Muscle of back (tissue), 13 donors: ENCODE measurements around the gene CHMP3. TPM values are rescaled to one million over a fixed set of nuclear protein-coding genes. Genes with fewer than 3 reads are reported as not detected.
"Not testable (repeated sequence)": the region's sequence is repeated elsewhere in the genome, so short reads cannot be mapped to it uniquely, and the experiment has no call there.

ENCODE experiments used
- DNase-seq, 3 donors: peaks; one replicate each; pipeline versions ENCODE4 v3.0.0 to v3.0.0-alpha.2; 2013
- long read RNA-seq, 9 donors: transcript quantifications; one replicate each; lab custom pipeline, GENCODE V29; 2026
- polyA plus RNA-seq, 10 donors: library from polyadenylated mRNA; unstranded; fragments of 120-200 nt; gene quantifications; one replicate each; pipeline ENCODE4 v1.2.1, GENCODE V29; 2013; ENCODE audit not compliant: insufficient read length in 10 of 10

Gene CHMP3
- 100 to 1,000 TPM; 114 to 160 (median 129) TPM for polyA plus RNA-seq
- long read RNA-seq, donor 1, transcript CHMP3-203 (5 exons, 1,099 nt) = minor isoform, 5 of 43 reads
- long read RNA-seq, donor 1, transcript CHMP3-201 (6 exons, 3,171 nt) = major isoform, 32 of 43 reads
- long read RNA-seq, donor 1, partial matches to known transcripts = 6 of 43 reads
- long read RNA-seq, donor 1, other reads (novel, unspliced or antisense) = 0 of 43 reads
- long read RNA-seq, donor 2, transcript CHMP3-201 (6 exons, 3,171 nt) = major isoform, 29 of 32 reads
- long read RNA-seq, donor 2, partial matches to known transcripts = 0 of 32 reads
- long read RNA-seq, donor 2, other reads (novel, unspliced or antisense) = 0 of 32 reads
- long read RNA-seq, donor 3 = 0 reads
- long read RNA-seq, donor 4, transcript CHMP3-201 (6 exons, 3,171 nt) = major isoform, 35 of 44 reads
- long read RNA-seq, donor 4, partial matches to known transcripts = 6 of 44 reads
- long read RNA-seq, donor 4, other reads (novel, unspliced or antisense) = 0 of 44 reads
- long read RNA-seq, donor 5, transcript CHMP3-203 (5 exons, 1,099 nt) = minor isoform, 6 of 81 reads
- long read RNA-seq, donor 5, transcript CHMP3-201 (6 exons, 3,171 nt) = major isoform, 18 of 81 reads
- long read RNA-seq, donor 5, partial matches to known transcripts = 57 of 81 reads
- long read RNA-seq, donor 5, other reads (novel, unspliced or antisense) = 0 of 81 reads
- long read RNA-seq, donor 6, transcript CHMP3-203 (5 exons, 1,099 nt) = minor isoform, 5 of 51 reads
- long read RNA-seq, donor 6, transcript CHMP3-201 (6 exons, 3,171 nt) = major isoform, 45 of 51 reads
- long read RNA-seq, donor 6, partial matches to known transcripts = 0 of 51 reads
- long read RNA-seq, donor 6, other reads (novel, unspliced or antisense) = 0 of 51 reads
- long read RNA-seq, donor 7, transcript CHMP3-201 (6 exons, 3,171 nt) = major isoform, 32 of 37 reads
- long read RNA-seq, donor 7, transcript CHMP3-203 (5 exons, 1,099 nt) = minor isoform, 5 of 37 reads
- long read RNA-seq, donor 7, partial matches to known transcripts = 0 of 37 reads
- long read RNA-seq, donor 7, other reads (novel, unspliced or antisense) = 0 of 37 reads
- long read RNA-seq, donor 8, transcript CHMP3-203 (5 exons, 1,099 nt) = minor isoform, 5 of 38 reads
- long read RNA-seq, donor 8, transcript CHMP3-201 (6 exons, 3,171 nt) = major isoform, 25 of 38 reads
- long read RNA-seq, donor 8, partial matches to known transcripts = 8 of 38 reads
- long read RNA-seq, donor 8, other reads (novel, unspliced or antisense) = 0 of 38 reads
- long read RNA-seq, donor 9, transcript CHMP3-201 (6 exons, 3,171 nt) = major isoform, 9 of 9 reads
- long read RNA-seq, donor 9, partial matches to known transcripts = 0 of 9 reads
- long read RNA-seq, donor 9, other reads (novel, unspliced or antisense) = 0 of 9 reads

- DNase-seq = peak; percentile 98 to 99 (median 99)
These were observed at the start of gene CHMP3 for GRCh38 chr2:86562922-86563649. Gene CHMP3 (minus strand): TSS chr2:86563443. CDS start chr2:86563348, 95 bp downstream.

- no peak for DNase-seq
These were observed 47.6 kb upstream of the CHMP3 start for GRCh38 chr2:86610871-86611270.

DNA sequence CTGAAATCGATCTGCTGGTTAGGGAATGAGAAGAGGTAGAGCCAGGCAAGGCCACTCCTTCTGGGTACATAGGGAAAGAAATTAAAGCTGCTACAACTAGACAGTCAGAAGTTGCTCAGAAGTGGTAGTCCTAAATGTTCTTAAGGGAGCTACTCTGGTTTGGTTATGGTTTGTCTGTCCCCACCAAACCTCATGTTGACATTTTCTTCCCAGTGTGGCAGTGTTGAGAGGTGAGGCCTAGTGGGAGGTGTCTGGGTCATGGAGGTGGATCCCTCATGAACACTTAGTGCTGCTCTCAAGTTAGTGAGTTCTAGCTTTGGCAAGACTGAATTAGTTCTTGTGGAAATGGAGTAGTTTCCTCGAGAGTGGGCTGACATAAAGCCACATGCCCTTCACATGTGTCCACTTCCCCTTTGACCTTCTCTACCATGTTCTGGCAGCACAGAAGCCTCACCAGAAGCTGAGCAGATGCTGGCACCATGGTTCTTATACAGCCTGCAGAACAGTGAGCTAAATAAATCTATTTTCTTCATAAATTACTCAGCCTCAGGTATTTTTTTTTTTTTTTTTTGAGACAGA, 45.7 kb upstream of the CHMP3 start:
- no peak for DNase-seq

DNA sequence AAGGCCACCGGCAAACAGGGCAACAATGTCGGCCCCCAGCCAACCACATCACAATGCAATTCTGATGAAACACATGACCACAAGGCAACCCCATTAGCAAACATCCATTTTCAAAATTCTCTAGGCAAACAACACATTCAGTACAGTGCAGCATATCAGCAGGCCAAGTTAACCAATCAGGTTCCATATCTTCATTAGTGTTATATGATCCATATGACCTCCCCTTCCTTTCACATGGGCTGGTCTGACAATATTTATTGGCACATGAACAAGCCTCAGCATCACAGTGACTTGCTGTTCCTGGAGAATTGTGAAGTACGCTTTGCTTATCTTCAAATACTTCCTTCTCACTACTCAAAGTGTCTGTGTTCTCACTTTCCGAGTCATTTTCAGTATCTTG, 40.7 kb upstream of the CHMP3 start:
- DNase-seq = no peak

DNA sequence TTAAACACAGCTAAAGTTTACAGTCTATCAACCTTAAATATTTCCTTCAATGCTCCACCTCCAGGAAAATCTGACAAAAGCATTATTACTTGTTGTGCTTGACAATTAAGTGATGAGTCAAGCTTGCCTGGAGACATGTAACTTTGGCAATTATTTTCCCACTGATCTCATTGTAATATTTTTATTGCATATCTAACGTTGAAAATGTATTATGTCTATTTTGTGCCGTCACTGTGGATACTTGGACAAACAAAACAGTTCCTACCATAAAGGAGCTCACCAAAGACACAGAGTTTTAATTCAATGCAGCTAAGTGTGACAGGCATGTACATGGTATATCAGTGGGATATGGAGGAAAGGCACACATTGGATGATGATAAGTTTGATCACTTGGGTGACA, 35.7 kb upstream of the CHMP3 start:
- peak in 2 of 3 donors; percentile 31 to 44 for DNase-seq

DNA sequence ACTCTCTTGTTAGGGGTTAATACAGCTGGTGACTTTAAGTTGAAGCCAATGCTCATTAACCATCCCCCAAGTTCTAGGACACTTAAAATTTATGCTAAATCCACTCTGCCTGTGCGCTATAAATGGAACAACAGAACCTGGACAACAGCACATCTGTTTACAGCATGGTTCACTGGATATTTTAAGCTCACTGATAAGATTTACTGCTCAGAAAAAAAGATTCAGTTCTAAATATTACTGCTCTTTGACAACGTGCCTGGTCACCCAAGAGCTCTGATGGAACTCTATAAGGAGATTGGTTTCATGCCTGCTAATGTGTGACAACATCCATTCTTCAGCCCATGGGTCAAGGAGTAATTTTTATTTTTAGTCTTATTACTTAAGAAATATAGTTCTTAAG, 32.9 kb upstream of the CHMP3 start:
- peak in 1 of 3 donors; percentile 9 for DNase-seq

DNA sequence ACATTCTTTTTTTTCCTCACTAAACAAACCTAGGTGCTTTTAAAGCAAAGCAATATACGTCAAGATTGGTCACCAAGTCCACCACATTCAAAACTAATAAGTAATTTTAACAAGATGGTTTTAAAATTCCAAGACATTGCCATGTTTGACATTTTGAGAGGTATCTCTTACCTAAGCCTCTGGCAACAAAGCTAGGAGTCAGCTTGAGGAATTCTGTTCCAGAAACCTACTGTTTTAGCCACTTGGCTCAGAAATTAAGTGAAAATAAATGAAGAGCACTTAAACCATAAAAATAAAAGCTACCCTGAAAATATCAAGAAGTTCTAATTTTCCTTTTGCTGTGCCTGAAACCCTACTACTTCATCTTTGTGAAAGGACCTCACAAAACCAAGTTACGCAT, 30.0 kb upstream of the CHMP3 start:
- DNase-seq = peak in 1 of 3 donors; percentile 7

GRCh38 chr2:86592547-86593230, 29.4 kb upstream of the CHMP3 start:
- peak in 2 of 3 donors; percentile 33 to 44 for DNase-seq

DNA sequence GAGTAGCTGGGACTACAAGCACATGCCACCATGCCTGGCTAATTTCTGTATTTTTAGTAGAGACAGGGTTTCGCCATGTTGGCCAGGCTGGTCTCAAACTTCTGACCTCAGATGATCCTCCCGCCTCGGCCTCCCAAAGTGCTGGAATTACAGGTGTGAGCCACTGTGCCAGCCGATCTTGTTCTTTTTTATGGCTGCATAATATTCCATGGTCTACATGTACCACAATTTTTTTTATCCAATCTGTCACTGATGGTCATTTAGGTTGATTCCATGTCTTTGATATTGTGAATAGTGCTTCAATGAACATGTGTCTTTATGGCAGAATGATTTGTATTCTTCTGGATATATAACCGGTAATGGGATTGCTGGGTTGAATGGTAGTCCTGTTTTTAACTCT, 26.5 kb upstream of the CHMP3 start:
- DNase-seq = not testable (repeated sequence)

- DNase-seq = peak in 1 of 3 donors; percentile 9
These were observed 21.1 kb upstream of the CHMP3 start for GRCh38 chr2:86584151-86584913.

DNA sequence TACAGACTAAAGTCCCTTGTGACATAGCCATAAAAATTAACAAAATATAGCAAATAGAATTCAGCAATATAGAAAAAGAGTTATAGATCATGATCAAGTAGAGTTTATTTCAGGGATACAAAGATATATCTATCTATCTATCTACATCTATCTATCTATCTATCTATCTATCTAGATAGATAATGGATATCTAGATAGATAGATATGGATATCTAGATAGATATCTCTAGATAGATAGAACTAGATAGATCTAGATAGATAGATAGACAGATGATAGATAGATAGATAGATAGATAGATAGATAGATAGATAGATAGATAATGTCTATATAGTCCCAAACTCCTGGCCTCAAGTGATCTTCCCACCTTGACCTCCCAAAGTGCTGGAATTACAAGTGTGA, 17.3 kb upstream of the CHMP3 start:
- no peak for DNase-seq

DNA sequence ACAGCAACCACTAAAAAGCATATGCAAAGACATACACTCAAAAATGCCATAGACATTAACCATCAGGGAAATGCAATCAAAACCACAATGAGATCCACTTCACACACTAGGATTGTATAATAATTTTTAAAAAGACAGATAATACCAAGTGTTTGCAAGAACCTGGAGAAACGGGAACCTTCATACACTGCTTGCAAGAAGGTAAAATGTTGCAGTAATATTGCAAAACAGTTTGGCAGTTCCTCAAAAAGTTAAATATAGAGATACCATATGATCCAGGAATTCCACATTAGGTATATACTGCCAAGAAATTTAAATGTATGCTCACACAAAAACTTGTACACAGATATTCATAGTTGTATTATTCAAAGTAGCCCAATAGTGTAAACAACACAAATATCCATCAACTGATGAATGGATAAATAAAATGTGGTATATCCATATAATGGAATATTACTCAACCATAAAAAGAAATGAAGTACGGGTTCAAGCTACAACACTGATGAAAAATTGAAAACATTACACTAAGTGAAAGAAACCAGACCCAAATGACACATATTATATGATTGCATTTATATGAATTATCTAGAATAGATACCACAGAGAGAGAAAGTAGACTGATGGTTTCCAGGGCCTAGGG, 14.7 kb upstream of the CHMP3 start:
- DNase-seq = no peak

DNA sequence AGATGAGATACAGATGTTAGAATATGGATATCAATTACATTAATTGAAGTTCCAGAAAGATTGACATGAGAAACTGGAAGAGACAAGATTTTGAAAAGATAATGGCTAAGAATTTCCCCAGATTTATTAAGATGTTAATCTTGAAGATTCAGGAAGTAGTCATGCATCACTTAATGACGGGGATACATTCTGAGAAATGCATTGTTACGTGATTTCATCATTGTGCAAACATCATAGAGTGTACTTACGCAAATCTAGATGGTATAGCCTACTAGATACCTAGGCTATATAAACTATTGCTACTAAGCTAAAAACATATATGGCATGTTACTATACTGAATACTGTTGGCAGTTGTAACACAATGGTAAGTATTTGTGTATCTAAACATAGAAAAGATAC, 6.8 kb upstream of the CHMP3 start:
- no peak for DNase-seq

GRCh38 chr2:86566821-86567190, 3.6 kb upstream of the CHMP3 start:
- no peak for DNase-seq

- DNase-seq = peak in 1 of 3 donors; percentile 17
These were observed 3.0 kb upstream of the CHMP3 start for GRCh38 chr2:86566158-86566820.

- DNase-seq = no peak
These were observed 413 bp upstream of the CHMP3 start for GRCh38 chr2:86563650-86564061.

DNA sequence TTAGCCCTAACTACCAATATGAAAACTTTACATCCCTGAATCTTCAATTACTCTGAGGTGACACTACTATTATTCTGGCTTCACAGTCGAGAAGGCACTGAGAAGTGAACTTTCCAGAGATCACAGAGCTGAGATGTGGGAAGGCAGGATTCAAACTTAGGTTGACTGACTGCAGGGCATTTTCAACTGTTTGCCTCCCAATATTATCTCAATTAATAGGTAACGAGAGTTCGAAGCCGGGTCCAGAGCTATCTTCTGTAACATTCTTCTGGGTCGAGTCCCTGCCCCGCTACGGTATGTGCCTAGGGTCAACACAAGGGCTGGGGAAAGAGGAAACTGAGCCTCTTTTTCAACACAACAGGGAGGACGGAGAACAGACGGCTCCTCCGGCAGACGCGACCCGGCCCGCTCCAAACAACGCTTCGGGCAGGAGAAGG, 740 bp downstream of the CHMP3 start:
- no peak for DNase-seq

- no peak for DNase-seq
These were observed 5.4 kb downstream of the CHMP3 start for GRCh38 chr2:86557836-86558235.
